ENCODE measurements around the gene TFAP2A.

The TFAP2A gene

DNA sequence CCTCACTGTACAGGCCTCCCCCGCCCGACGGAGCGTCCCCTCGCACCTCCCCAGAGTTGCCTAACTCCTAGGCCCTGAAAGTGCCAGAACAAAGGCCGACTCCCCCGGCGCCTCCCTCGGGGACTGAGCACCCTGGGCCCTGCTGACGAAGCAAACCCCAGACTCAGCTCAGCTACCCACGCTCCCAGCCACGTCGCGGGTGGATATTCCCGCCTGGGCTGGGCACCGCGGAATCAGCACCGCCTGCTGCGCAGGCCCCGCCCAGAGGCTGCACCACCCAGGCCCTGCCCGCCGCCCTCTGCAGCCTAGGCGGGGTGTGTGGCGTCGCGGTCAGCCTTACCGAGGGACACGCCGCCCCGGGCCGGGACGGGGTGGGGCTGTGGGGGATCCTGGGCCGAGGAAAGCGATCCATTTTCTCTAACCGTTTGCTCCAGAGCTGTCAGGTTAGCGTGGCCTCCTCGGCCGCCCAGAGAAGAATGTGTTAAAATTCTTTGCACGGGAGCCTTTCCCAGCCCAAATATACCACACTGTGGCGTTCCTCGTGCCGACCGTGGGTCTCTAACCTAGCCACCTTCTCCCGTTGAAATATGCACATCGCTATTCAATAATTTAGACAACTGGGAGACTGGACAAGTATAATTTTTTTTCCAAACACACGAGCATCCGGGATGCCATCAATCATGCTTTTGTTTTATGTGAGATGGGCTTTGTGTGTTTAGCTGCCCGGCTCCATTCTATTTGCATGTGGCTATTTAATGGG lies 31.4 kb downstream of the TFAP2A start:
- Histone ChIP-seq H3K36me3 (ENCODE audit: control insufficient read depth in 2 of 2, insufficient read depth in 1 of 2, low read length in 2 of 2) (no peaks in the 10 kb centered on the region), H3K4me3 (ENCODE audit: low read depth, low read length) (no peak overlapping the region), H3K27ac (ENCODE audit: extremely low read depth, low read depth, low read length) (no peak overlapping the region), H3K9me3 (ENCODE audit: control insufficient read depth, insufficient read depth, low read depth, low read length) (no peaks in the 10 kb centered on the region), H3K4me1 (ENCODE audit: control insufficient read depth, insufficient read depth, low read length) (no peaks in the 10 kb centered on the region)
- ChIA-PET CTCF (interaction anchor here (0.7 to 1.2 kb wide), 3 partner anchors 253 to 1369 kb away, joined by 3 to 4 read pairs (median 3); no protein-coding TSS in a partner anchor), POLR2A (no interaction called here)
- TF ChIP-seq ZIC2 (tag by site-specific recombination; IDR thresholded peaks at IDR 0.05) = no peak
- TF ChIP-seq, protein P1, sequence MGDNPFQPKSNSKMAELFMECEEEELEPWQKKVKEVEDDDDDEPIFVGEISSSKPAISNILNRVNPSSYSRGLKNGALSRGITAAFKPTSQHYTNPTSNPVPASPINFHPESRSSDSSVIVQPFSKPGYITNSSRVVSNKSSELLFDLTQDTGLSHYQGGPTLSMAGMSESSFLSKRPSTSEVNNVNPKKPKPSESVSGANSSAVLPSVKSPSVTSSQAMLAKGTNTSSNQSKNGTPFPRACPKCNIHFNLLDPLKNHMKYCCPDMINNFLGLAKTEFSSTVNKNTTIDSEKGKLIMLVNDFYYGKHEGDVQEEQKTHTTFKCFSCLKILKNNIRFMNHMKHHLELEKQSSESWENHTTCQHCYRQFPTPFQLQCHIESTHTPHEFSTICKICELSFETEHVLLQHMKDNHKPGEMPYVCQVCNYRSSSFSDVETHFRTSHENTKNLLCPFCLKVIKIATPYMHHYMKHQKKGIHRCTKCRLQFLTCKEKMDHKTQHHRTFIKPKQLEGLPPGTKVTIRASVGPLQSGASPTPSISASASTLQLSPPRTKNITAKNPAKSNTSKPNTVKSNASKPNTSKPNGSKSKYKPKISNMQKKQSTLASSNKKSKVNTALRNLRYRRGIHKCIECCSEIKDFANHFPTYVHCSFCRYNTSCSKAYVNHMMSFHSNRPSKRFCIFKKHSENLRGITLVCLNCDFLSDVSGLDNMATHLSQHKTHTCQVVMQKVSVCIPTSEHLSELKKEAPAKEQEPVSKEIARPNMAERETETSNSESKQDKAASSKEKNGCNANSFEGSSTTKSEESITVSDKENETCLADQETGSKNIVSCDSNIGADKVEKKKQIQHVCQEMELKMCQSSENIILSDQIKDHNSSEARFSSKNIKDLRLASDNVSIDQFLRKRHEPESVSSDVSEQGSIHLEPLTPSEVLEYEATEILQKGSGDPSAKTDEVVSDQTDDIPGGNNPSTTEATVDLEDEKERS (tag by site-specific recombination; IDR thresholded peaks at IDR 0.05) = no peak
- TF ChIP-seq SP3 (tag by site-specific recombination; IDR thresholded peaks at IDR 0.05) = no peak
- no peak for TF ChIP-seq ZNF654 (tag by site-specific recombination; IDR thresholded peaks at IDR 0.05; ENCODE audit: low read depth)
- TF ChIP-seq ZNF600 (tag by site-specific recombination; IDR thresholded peaks at IDR 0.05) = no peak
- no peak for TF ChIP-seq ZNF571 (tag by site-specific recombination; IDR thresholded peaks at IDR 0.05)
- no peak for TF ChIP-seq ZEB2 (tag by site-specific recombination; IDR thresholded peaks at IDR 0.05)
- TF ChIP-seq, protein P2, sequence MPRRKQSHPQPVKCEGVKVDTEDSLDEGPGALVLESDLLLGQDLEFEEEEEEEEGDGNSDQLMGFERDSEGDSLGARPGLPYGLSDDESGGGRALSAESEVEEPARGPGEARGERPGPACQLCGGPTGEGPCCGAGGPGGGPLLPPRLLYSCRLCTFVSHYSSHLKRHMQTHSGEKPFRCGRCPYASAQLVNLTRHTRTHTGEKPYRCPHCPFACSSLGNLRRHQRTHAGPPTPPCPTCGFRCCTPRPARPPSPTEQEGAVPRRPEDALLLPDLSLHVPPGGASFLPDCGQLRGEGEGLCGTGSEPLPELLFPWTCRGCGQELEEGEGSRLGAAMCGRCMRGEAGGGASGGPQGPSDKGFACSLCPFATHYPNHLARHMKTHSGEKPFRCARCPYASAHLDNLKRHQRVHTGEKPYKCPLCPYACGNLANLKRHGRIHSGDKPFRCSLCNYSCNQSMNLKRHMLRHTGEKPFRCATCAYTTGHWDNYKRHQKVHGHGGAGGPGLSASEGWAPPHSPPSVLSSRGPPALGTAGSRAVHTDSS (tag by site-specific recombination; IDR thresholded peaks at IDR 0.05) = no peak
- no peak for TF ChIP-seq GLIS1 (tag by site-specific recombination; IDR thresholded peaks at IDR 0.05)
- no peak for TF ChIP-seq ZNF677 (tag by site-specific recombination; IDR thresholded peaks at IDR 0.05)
- TF ChIP-seq ZNF132 (tag by site-specific recombination; IDR thresholded peaks at IDR 0.05; ENCODE audit: borderline replicate concordance) = no peak
- no peak for TF ChIP-seq YY2 (tag by site-specific recombination; IDR thresholded peaks at IDR 0.05)
- TF ChIP-seq ZNF140 (tag by site-specific recombination; IDR thresholded peaks at IDR 0.05) = no peak
- no peak for TF ChIP-seq ZNF707 (tag by site-specific recombination; IDR thresholded peaks at IDR 0.05)
- TF ChIP-seq ZNF223 (tag by site-specific recombination; IDR thresholded peaks at IDR 0.05) = no peak
- TF ChIP-seq SP7 (tag by site-specific recombination; IDR thresholded peaks at IDR 0.05) = no peak

GRCh38 chr6:10382728-10383330 lies 32.0 kb downstream of the TFAP2A start:
- Histone ChIP-seq H3K9me3 (ENCODE audit: control insufficient read depth, insufficient read depth, low read depth, low read length) (no peaks in the 10 kb centered on the region), H3K4me1 (ENCODE audit: control insufficient read depth, insufficient read depth, low read length) (no peaks in the 10 kb centered on the region), H3K36me3 (ENCODE audit: control insufficient read depth in 2 of 2, insufficient read depth in 1 of 2, low read length in 2 of 2) (no peaks in the 10 kb centered on the region), H3K27ac (ENCODE audit: extremely low read depth, low read depth, low read length) (no peak overlapping the region), H3K4me3 (ENCODE audit: low read depth, low read length) (no peak overlapping the region)
- POLR2A ChIA-PET = no interaction called here
- CTCF ChIA-PET = interaction anchor here (0.7 to 1.1 kb wide), 3 partner anchors 13 to 364 kb away, joined by 3 read pairs; no protein-coding TSS in a partner anchor
- TF ChIP-seq ZNF747 (tag by site-specific recombination; IDR thresholded peaks at IDR 0.05) = no peak
- TF ChIP-seq, protein P3, sequence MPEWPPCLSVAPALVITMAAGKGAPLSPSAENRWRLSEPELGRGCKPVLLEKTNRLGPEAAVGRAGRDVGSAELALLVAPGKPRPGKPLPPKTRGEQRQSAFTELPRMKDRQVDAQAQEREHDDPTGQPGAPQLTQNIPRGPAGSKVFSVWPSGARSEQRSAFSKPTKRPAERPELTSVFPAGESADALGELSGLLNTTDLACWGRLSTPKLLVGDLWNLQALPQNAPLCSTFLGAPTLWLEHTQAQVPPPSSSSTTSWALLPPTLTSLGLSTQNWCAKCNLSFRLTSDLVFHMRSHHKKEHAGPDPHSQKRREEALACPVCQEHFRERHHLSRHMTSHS (tag by site-specific recombination; IDR thresholded peaks at IDR 0.05) = no peak
- TF ChIP-seq ZBTB7A (tag by site-specific recombination; IDR thresholded peaks at IDR 0.05; ENCODE audit: low read depth) = no peak
- TF ChIP-seq, protein P4, sequence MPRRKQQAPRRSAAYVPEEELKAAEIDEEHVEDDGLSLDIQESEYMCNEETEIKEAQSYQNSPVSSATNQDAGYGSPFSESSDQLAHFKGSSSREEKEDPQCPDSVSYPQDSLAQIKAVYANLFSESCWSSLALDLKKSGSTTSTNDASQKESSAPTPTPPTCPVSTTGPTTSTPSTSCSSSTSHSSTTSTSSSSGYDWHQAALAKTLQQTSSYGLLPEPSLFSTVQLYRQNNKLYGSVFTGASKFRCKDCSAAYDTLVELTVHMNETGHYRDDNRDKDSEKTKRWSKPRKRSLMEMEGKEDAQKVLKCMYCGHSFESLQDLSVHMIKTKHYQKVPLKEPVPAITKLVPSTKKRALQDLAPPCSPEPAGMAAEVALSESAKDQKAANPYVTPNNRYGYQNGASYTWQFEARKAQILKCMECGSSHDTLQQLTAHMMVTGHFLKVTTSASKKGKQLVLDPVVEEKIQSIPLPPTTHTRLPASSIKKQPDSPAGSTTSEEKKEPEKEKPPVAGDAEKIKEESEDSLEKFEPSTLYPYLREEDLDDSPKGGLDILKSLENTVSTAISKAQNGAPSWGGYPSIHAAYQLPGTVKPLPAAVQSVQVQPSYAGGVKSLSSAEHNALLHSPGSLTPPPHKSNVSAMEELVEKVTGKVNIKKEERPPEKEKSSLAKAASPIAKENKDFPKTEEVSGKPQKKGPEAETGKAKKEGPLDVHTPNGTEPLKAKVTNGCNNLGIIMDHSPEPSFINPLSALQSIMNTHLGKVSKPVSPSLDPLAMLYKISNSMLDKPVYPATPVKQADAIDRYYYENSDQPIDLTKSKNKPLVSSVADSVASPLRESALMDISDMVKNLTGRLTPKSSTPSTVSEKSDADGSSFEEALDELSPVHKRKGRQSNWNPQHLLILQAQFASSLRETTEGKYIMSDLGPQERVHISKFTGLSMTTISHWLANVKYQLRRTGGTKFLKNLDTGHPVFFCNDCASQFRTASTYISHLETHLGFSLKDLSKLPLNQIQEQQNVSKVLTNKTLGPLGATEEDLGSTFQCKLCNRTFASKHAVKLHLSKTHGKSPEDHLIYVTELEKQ (tag by site-specific recombination; IDR thresholded peaks at IDR 0.05; ENCODE audit: borderline replicate concordance) = no peak
- TF ChIP-seq WT1 (tag by site-specific recombination; IDR thresholded peaks at IDR 0.05) = no peak
- no peak for TF ChIP-seq SALL2 (tag by site-specific recombination; IDR thresholded peaks at IDR 0.05; ENCODE audit: borderline replicate concordance)
- TF ChIP-seq ZNF48 (tag by site-specific recombination; IDR thresholded peaks at IDR 0.05) = no peak
- TF ChIP-seq ZNF585B (tag by site-specific recombination; IDR thresholded peaks at IDR 0.05) = no peak
- no peak for TF ChIP-seq ZNF223 (tag by site-specific recombination; IDR thresholded peaks at IDR 0.05)
- no peak for TF ChIP-seq RBAK (tag by site-specific recombination; IDR thresholded peaks at IDR 0.05)
- TF ChIP-seq SP2 (tag by site-specific recombination; IDR thresholded peaks at IDR 0.05) = no peak
- no peak for TF ChIP-seq ZNF184 (tag by site-specific recombination; IDR thresholded peaks at IDR 0.05)

Measured in HEK293 (cell line).